ENCODE results near the gene RFPL4AL1. TPM values are rescaled to one million over a fixed set of nuclear protein-coding genes. Genes with fewer than 3 reads are reported as not detected.

Gene RFPL4AL1
- total and polyA plus RNA-seq, 3 donors from 2014 or later, result not detected

- no peak overlapping the region for H3K4me3 ChIP-seq
- H3K27me3 ChIP-seq, result no peaks in the 10 kb centered on the region
- H3K27ac ChIP-seq, result no peak overlapping the region
- H3K4me1 ChIP-seq, result no peaks in the 10 kb centered on the region
- WGBS, 2 donors, result 86 to 87% methylated on average over 2 of the region's 2 CpGs
- no peak for TF ChIP-seq POLR2A (IDR thresholded peaks at IDR 0.05)
- TF ChIP-seq CTCF (IDR thresholded peaks at IDR 0.05), result no peak
- intact Hi-C loops (cut with DNase I; ENCODE audit: low total_unique reads), result no loop called here
- H3K36me3 ChIP-seq (ENCODE audit: low read depth, missing control alignments), result no peaks in the 10 kb centered on the region
- H3K9me3 ChIP-seq, result no peaks in the 10 kb centered on the region
- DNase-seq, result no peak
These were observed 33.4 kb downstream of the RFPL4AL1 start for GRCh38 chr19:55802281-55802680.

- intact Hi-C loops (cut with DNase I; ENCODE audit: low total_unique reads), result no loop called here
- DNase-seq, result peak; percentile 93
- Histone ChIP-seq H3K9me3 (no peaks in the 10 kb centered on the region), H3K36me3 (ENCODE audit: low read depth, missing control alignments) (no peaks in the 10 kb centered on the region), H3K27me3 (no peaks in the 10 kb centered on the region), H3K27ac (no peak overlapping the region), H3K4me3 (no peak overlapping the region), H3K4me1 (no peaks in the 10 kb centered on the region)
- TF ChIP-seq POLR2A (IDR thresholded peaks at IDR 0.05) (no peak), CTCF (IDR thresholded peaks at IDR 0.05) (peak; percentile 50 to 65 (median 56))
- WGBS, 2 donors, result 16 to 19% methylated on average over 20 of the region's 20 CpGs
These were observed 40.6 kb downstream of the RFPL4AL1 start for GRCh38 chr19:55809381-55810058.

GRCh38 chr19:55811340-55811739, 42.4 kb downstream of the RFPL4AL1 start:
- H3K27ac ChIP-seq, result no peak overlapping the region
- H3K4me1 ChIP-seq, result no peaks in the 10 kb centered on the region
- TF ChIP-seq CTCF (IDR thresholded peaks at IDR 0.05) (no peak), POLR2A (IDR thresholded peaks at IDR 0.05) (no peak)
- DNase-seq, result no peak
- no peaks in the 10 kb centered on the region for H3K36me3 ChIP-seq (ENCODE audit: low read depth, missing control alignments)
- 76% methylated on average over 3 of the region's 3 CpGs for WGBS, 2 donors
- intact Hi-C loops (cut with DNase I; ENCODE audit: low total_unique reads), result no loop called here
- no peaks in the 10 kb centered on the region for H3K27me3 ChIP-seq
- H3K9me3 ChIP-seq, result no peaks in the 10 kb centered on the region
- H3K4me3 ChIP-seq, result no peak overlapping the region

GRCh38 chr19:55812449-55812848, 43.5 kb downstream of the RFPL4AL1 start:
- Histone ChIP-seq H3K36me3 (ENCODE audit: low read depth, missing control alignments) (no peaks in the 10 kb centered on the region), H3K9me3 (no peaks in the 10 kb centered on the region), H3K27ac (no peak overlapping the region), H3K27me3 (no peaks in the 10 kb centered on the region), H3K4me3 (no peak overlapping the region), H3K4me1 (no peaks in the 10 kb centered on the region)
- DNase-seq, result no peak
- intact Hi-C loops (cut with DNase I; ENCODE audit: low total_unique reads), result no loop called here
- WGBS, 2 donors, result 67% methylated on average over 7 of the region's 7 CpGs
- TF ChIP-seq POLR2A (IDR thresholded peaks at IDR 0.05), result no peak
- TF ChIP-seq CTCF (IDR thresholded peaks at IDR 0.05), result no peak

- no peak for TF ChIP-seq POLR2A (IDR thresholded peaks at IDR 0.05)
- no peak for TF ChIP-seq CTCF (IDR thresholded peaks at IDR 0.05)
- Histone ChIP-seq H3K36me3 (ENCODE audit: low read depth, missing control alignments) (no peaks in the 10 kb centered on the region), H3K27me3 (no peaks in the 10 kb centered on the region), H3K9me3 (no peaks in the 10 kb centered on the region), H3K4me3 (no peak overlapping the region), H3K4me1 (no peaks in the 10 kb centered on the region), H3K27ac (no peak overlapping the region)
- DNase-seq, result no peak
- 94 to 95% methylated on average over 5 of the region's 5 CpGs for WGBS, 2 donors
- intact Hi-C loops (cut with DNase I; ENCODE audit: low total_unique reads), result no loop called here
These were observed 45.0 kb downstream of the RFPL4AL1 start for GRCh38 chr19:55813906-55814305.

Data from testis (tissue), 3 donors.